GM23338 (cell line): Measurements from ENCODE around the gene DOK7. TPM values are rescaled to one million over a fixed set of nuclear protein-coding genes. Genes with fewer than 3 reads are reported as not detected.

ENCODE experiments used
- ATAC-seq: fragments of 200-7000 bp; cut with Tn5 transposase; 3 replicates; pipeline ENCODE4 v1.9.1; 2020
- DNase-seq: peaks from one replicate; pipeline ENCODE4 v3.0.0-alpha.2; 2015; ENCODE audit warnings: low spot score
- H2AFZ ChIP-seq: fragments of 200-600 bp; sonication (generic); 2 replicates; pipeline ENCODE4 v1.8.0; 2016; ENCODE audit warnings: antibody characterized with exemption, mild to moderate bottlenecking, moderate library complexity
- H3F3A ChIP-seq: fragments of 200-600 bp; sonication (generic); replicated peaks from 2 replicates; pipeline ENCODE4 v1.8.0; 2017; ENCODE audit warnings: antibody characterized with exemption, mixed run types, low read depth
- H3K27ac ChIP-seq: fragments of 200-600 bp; sonication (generic); 2 replicates; pipeline ENCODE4 v1.6.1; 2016; ENCODE audit warnings: low read depth
- H3K27me3 ChIP-seq: fragments of 200-600 bp; sonication (generic); 2 replicates; pipeline ENCODE4 v1.8.0; 2016; ENCODE audit warnings: mild to moderate bottlenecking, mixed run types, moderate library complexity; ENCODE audit not compliant: insufficient read depth
- H3K36me3 ChIP-seq: fragments of 200-600 bp; sonication (generic); 2 replicates; pipeline ENCODE4 v1.8.0; 2016; ENCODE audit warnings: mild to moderate bottlenecking; ENCODE audit not compliant: insufficient read depth
- H3K4me1 ChIP-seq: fragments of 200-600 bp; sonication (generic); 2 replicates; pipeline ENCODE4 v1.8.0; 2016; ENCODE audit warnings: mild to moderate bottlenecking, moderate library complexity; ENCODE audit not compliant: insufficient read depth
- H3K4me2 ChIP-seq: fragments of 200-600 bp; sonication (generic); 2 replicates; pipeline ENCODE4 v1.7.1; 2017; ENCODE audit warnings: mixed run types
- H3K4me3 ChIP-seq: fragments of 200-600 bp; sonication (generic); 2 replicates; pipeline ENCODE4 v1.6.1; 2016; ENCODE audit warnings: mixed run types
- H3K79me2 ChIP-seq: fragments of 200-600 bp; sonication (generic); replicated peaks from 2 replicates; pipeline ENCODE4 v1.8.0; 2017; ENCODE audit warnings: mild to moderate bottlenecking; ENCODE audit not compliant: insufficient read depth
- H3K9me2 ChIP-seq: fragments of 200-600 bp; sonication (generic); 2 replicates; pipeline ENCODE4 v1.8.0; 2017; ENCODE audit not compliant: insufficient read depth
- H4K20me1 ChIP-seq: fragments of 200-600 bp; sonication (generic); replicated peaks from 2 replicates; pipeline ENCODE4 v1.8.0; 2017; ENCODE audit warnings: mild to moderate bottlenecking; ENCODE audit not compliant: insufficient read depth
- H3K27ac Mint-ChIP-seq: 2 replicates; pipeline ENCODE4 v1.8.0; 2020; ENCODE audit warnings: inconsistent platforms, mild to moderate bottlenecking, moderate library complexity, mixed read lengths
- H3K27me3 Mint-ChIP-seq: 3 replicates; pipeline ENCODE4 v1.8.0; 2022; ENCODE audit warnings: low read depth, mild to moderate bottlenecking, moderate library complexity, mixed read lengths, inconsistent platforms; ENCODE audit not compliant: insufficient read depth, poor library complexity
- H3K36me3 Mint-ChIP-seq: 3 replicates; pipeline ENCODE4 v1.8.0; 2021; ENCODE audit warnings: low read depth, mild to moderate bottlenecking, inconsistent platforms, moderate library complexity, mixed read lengths
- H3K4me1 Mint-ChIP-seq: 3 replicates; pipeline ENCODE4 v1.8.0; 2020; ENCODE audit warnings: mild to moderate bottlenecking, inconsistent platforms, mixed read lengths
- H3K4me3 Mint-ChIP-seq: 3 replicates; pipeline ENCODE4 v1.8.0; 2021; ENCODE audit warnings: moderate library complexity, mild to moderate bottlenecking, inconsistent platforms, mixed read lengths
- H3K9me3 Mint-ChIP-seq: 3 replicates; pipeline ENCODE4 v1.8.0; 2020; ENCODE audit warnings: moderate library complexity, mild to moderate bottlenecking, inconsistent platforms, mixed read lengths
- CREB1 ChIP-seq: fragments of 250-450 bp; sonication (Bioruptor Pico); IDR thresholded peaks from 2 replicates; pipeline ENCODE4 v1.5.0; 2020; ENCODE audit warnings: low read depth, mild to moderate bottlenecking, moderate library complexity
- ETS1 ChIP-seq: IDR thresholded peaks from 2 replicates; pipeline ENCODE4 v1.6.1; 2016; ENCODE audit warnings: antibody characterized with exemption
- EZH2 ChIP-seq: fragments of 200-600 bp; sonication (generic); IDR thresholded peaks from one replicate; pipeline ENCODE4 v1.8.0; 2017; ENCODE audit warnings: antibody characterized with exemption, mild to moderate bottlenecking, low read depth; ENCODE audit not compliant: unreplicated experiment
- EZH2phosphoT487 ChIP-seq: fragments of 200-600 bp; sonication (generic); IDR thresholded peaks from one replicate; pipeline ENCODE4 v1.8.1; 2018; ENCODE audit warnings: antibody characterized with exemption; ENCODE audit not compliant: unreplicated experiment
- JUNB ChIP-seq: IDR thresholded peaks from one replicate; pipeline ENCODE4 v1.6.1; 2016; ENCODE audit warnings: antibody characterized with exemption; ENCODE audit not compliant: unreplicated experiment
- NANOG ChIP-seq: IDR thresholded peaks from 2 replicates; pipeline ENCODE4 v1.6.1; 2016; ENCODE audit warnings: antibody characterized with exemption, borderline replicate concordance
- POLR2AphosphoS5 ChIP-seq: IDR thresholded peaks from 2 replicates; pipeline ENCODE4 v1.6.1; 2016; ENCODE audit warnings: antibody characterized with exemption, low read depth
- REST ChIP-seq: IDR thresholded peaks from one replicate; pipeline ENCODE4 v1.6.1; 2018; ENCODE audit warnings: antibody characterized with exemption; ENCODE audit not compliant: unreplicated experiment
- STAT1 ChIP-seq: IDR thresholded peaks from one replicate; pipeline ENCODE4 v1.6.1; 2016; ENCODE audit warnings: antibody characterized with exemption; ENCODE audit not compliant: unreplicated experiment
- ZNF114 ChIP-seq: fragments of 250-450 bp; sonication (Bioruptor Pico); IDR thresholded peaks from 2 replicates; pipeline ENCODE4 v1.5.0; 2020; ENCODE audit warnings: mild to moderate bottlenecking, moderate library complexity
- ZNF331 ChIP-seq: fragments of 250-450 bp; sonication (Bioruptor Pico); IDR thresholded peaks from 2 replicates; pipeline ENCODE4 v1.5.0; 2020; ENCODE audit warnings: low read depth, mild to moderate bottlenecking, moderate library complexity
- long read RNA-seq: library from polyadenylated mRNA; unstranded; transcript quantifications from one replicate; pipeline ENCODE4 v2.0.0, GENCODE V29; 2020; ENCODE audit not compliant: unreplicated experiment
- polyA plus RNA-seq: library from polyadenylated mRNA; unstranded; fragments of >200 nt; fragmentation: Nextera tagmentation; extraction: Ambion mirVana; gene quantifications from 2 replicates; pipeline ENCODE4 v1.2.1, GENCODE V29; 2016
- total RNA-seq: library from RNA; depleted of rRNA; stranded (reverse); fragments of >200 nt; shearing (Covaris generic); gene quantifications from 2 replicates; pipeline ENCODE4 v1.2.3, GENCODE V29; 2014; rRNA removed
- TF ChIP-seq, protein P1 (sequence below), 2 experiments: fragments of 200-600 bp in 1 of 2; sonication (generic) in 1 of 2; conservative IDR thresholded peaks; 2 replicates each; pipeline versions ENCODE4 v1.5.1 to v1.6.1; 2016 to 2017; ENCODE audit warnings: antibody characterized with exemption in 2 of 2, low read depth in 2 of 2, mild to moderate bottlenecking in 2 of 2, moderate library complexity in 1 of 2

DOK7 gene, protein sequence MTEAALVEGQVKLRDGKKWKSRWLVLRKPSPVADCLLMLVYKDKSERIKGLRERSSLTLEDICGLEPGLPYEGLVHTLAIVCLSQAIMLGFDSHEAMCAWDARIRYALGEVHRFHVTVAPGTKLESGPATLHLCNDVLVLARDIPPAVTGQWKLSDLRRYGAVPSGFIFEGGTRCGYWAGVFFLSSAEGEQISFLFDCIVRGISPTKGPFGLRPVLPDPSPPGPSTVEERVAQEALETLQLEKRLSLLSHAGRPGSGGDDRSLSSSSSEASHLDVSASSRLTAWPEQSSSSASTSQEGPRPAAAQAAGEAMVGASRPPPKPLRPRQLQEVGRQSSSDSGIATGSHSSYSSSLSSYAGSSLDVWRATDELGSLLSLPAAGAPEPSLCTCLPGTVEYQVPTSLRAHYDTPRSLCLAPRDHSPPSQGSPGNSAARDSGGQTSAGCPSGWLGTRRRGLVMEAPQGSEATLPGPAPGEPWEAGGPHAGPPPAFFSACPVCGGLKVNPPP
- total RNA-seq (0.52 and 0.54 TPM in 2 replicates), polyA plus RNA-seq (0.31 and 0.34 TPM in 2 replicates)
- long read RNA-seq: 0 reads

DNA sequence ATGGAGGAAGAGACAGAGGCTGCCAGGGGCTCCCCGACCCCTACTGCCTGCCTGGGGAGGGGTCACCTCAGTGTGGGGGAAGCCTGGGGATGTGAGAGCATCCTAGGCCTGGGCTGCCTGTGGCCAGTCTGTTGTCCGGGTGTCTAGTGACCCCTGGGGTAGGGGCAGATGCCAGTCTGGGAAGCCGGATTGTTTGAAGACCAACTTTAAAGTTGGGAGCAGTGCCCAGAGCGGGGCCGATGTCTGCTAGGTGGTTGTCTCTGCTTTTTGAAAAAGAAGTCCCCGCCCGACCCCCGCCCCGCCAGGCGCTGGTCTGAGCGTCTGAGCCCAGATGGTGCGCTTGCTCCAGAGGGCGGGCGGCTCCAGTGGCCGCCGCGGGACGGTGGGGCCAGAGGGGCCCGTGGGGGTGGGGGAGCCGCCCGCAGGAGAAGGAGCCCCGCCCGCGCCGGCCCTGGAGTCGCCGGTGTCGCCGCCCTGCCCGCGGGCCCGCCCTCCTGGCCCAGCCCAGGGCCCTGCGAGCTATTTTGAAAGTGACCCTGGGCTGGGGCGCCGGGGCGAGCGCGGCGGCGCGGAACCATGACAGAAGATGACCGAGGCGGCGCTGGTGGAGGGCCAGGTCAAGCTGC lies at the start of gene DOK7:
Gene DOK7 (plus strand): TSS at position 517 of the 626 bp plus-strand sequence. CDS start 70 bp downstream, at position 587.
- Histone ChIP-seq H3K27me3 (peaks cover 38% of the 10 kb centered on the region), H3K4me3 (peak within 1 kb of the TSS; percentile 49; the same call in 1 of the 2 replicates), H3K27ac (no peak within 1 kb of the TSS), H3K4me1 (no peaks in the 10 kb centered on the region; the same call in 1 of the 2 replicates), H2AFZ (no peak within 1 kb of the TSS), H3F3A (no peaks in the 10 kb centered on the region), H3K79me2 (no peaks in the 10 kb centered on the region), H4K20me1 (no peaks in the 10 kb centered on the region), H3K9me2 (no peaks in the 10 kb centered on the region), H3K4me2 (peak within 1 kb of the TSS; percentile 67; the same call in 1 of the 2 replicates), H3K36me3 (no peaks in the 10 kb centered on the region)
- H3K4me3 Mint-ChIP-seq: peak within 1 kb of the TSS; percentile 54; the same call in 2 of the 3 replicates
- ATAC-seq (peak; percentile 43), DNase-seq (peak; percentile 63)
- peaks cover 4% of the 10 kb centered on the region; the same call in 2 of the 3 replicates for H3K9me3 Mint-ChIP-seq
- no peaks in the 10 kb centered on the region for H3K36me3 Mint-ChIP-seq
- H3K27ac Mint-ChIP-seq: no peak within 1 kb of the TSS
- H3K27me3 Mint-ChIP-seq: peaks cover 55% of the 10 kb centered on the region
- H3K4me1 Mint-ChIP-seq: no peaks in the 10 kb centered on the region; the same call in 2 of the 3 replicates
- TF ChIP-seq JUNB (no peak), EZH2phosphoT487 (no peak), REST (no peak), EZH2 (no peak), POLR2AphosphoS5 (no peak), ZNF331 (no peak), NANOG (no peak), ZNF114 (no peak), CREB1 (no peak), STAT1 (no peak), ETS1 (no peak)
- TF ChIP-seq, protein P1, sequence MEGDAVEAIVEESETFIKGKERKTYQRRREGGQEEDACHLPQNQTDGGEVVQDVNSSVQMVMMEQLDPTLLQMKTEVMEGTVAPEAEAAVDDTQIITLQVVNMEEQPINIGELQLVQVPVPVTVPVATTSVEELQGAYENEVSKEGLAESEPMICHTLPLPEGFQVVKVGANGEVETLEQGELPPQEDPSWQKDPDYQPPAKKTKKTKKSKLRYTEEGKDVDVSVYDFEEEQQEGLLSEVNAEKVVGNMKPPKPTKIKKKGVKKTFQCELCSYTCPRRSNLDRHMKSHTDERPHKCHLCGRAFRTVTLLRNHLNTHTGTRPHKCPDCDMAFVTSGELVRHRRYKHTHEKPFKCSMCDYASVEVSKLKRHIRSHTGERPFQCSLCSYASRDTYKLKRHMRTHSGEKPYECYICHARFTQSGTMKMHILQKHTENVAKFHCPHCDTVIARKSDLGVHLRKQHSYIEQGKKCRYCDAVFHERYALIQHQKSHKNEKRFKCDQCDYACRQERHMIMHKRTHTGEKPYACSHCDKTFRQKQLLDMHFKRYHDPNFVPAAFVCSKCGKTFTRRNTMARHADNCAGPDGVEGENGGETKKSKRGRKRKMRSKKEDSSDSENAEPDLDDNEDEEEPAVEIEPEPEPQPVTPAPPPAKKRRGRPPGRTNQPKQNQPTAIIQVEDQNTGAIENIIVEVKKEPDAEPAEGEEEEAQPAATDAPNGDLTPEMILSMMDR (conservative IDR thresholded peaks at IDR 0.05; ENCODE audit: low read depth in 2 of 2): no peak
